ENCODE measurements around the gene TYW1B. TPM values are rescaled to one million over a fixed set of nuclear protein-coding genes. Genes with fewer than 3 reads are reported as not detected.
"Not testable (repeated sequence)": the region's sequence is repeated elsewhere in the genome, so short reads cannot be mapped to it uniquely, and the experiment has no call there.

The TYW1B gene
- total RNA-seq, 6 donors from 2014 or later = 2.4 to 22.0 (median 4.5) TPM

- H3K27ac ChIP-seq; DNase-seq; H3K4me3 ChIP-seq; ATAC-seq (ENCODE audit: low FRiP score in 2 of 2); H3K27me3 ChIP-seq; H3K4me1 ChIP-seq: not testable (repeated sequence)
- Histone ChIP-seq H3K9me3 (peaks cover 0 to 15% (median 10%) of the 10 kb centered on the region in 4 donors), H3K36me3 (peaks cover 0 to 68% (median 32%) of the 10 kb centered on the region in 4 donors)
- WGBS, 2 donors = 72 to 80% methylated on average over 3 of the region's 3 CpGs
Measured at GRCh38 chr7:72837291-72837690, 9.3 kb upstream of the TYW1B start.

GRCh38 chr7:72830567-72830966 lies 2.6 kb upstream of the TYW1B start:
- ATAC-seq (ENCODE audit: low FRiP score in 2 of 2); DNase-seq; H3K9me3 ChIP-seq; H3K27me3 ChIP-seq: not testable (repeated sequence)
- Histone ChIP-seq H3K27ac (peak overlapping the region; percentile 93 to 98 (median 94)), H3K36me3 (peaks cover 7 to 42% (median 29%) of the 10 kb centered on the region in 4 donors), H3K4me1 (peaks cover 16 to 30% (median 22%) of the 10 kb centered on the region in 4 donors), H3K4me3 (peak overlapping the region; percentile 70 to 78 (median 75))
- 33 to 35% methylated on average over 5 of the region's 5 CpGs for WGBS, 2 donors

GRCh38 chr7:72829687-72830354 lies 1.8 kb upstream of the TYW1B start:
- ATAC-seq (ENCODE audit: low FRiP score in 2 of 2) (peak; percentile 71 to 79), DNase-seq (peak in 1 of 2 donors; percentile 75)
- Histone ChIP-seq H3K27ac (peak overlapping the region; percentile 93 to 98 (median 94)), H3K4me1 (peaks cover 16 to 30% (median 22%) of the 10 kb centered on the region in 4 donors), H3K4me3 (peak overlapping the region; percentile 70 to 78 (median 75)), H3K36me3 (peaks cover 7 to 37% (median 26%) of the 10 kb centered on the region in 4 donors)
- peak in 4 of 6 experiments; percentile 13 to 38 (median 16) for TF ChIP-seq CTCF (IDR thresholded peaks at IDR 0.05)
- TF ChIP-seq POLR2AphosphoS5 (IDR thresholded peaks at IDR 0.05) = peak; percentile 71 to 89
- peak in 1 of 4 donors; percentile 41 for TF ChIP-seq EP300 (IDR thresholded peaks at IDR 0.05)
- peak in 3 of 4 donors; percentile 50 to 85 (median 53) for TF ChIP-seq POLR2A (IDR thresholded peaks at IDR 0.05)
- H3K27me3 ChIP-seq, H3K9me3 ChIP-seq: not testable (repeated sequence)
- 0 to 1% methylated on average over 7 to 19 of the region's 29 CpGs for WGBS, 2 donors

GRCh38 chr7:72829291-72829686 lies 1.3 kb upstream of the TYW1B start:
- Histone ChIP-seq H3K4me3 (peak overlapping the region; percentile 70 to 78 (median 75)), H3K36me3 (peaks cover 7 to 31% (median 21%) of the 10 kb centered on the region in 4 donors), H3K4me1 (peaks cover 16 to 30% (median 23%) of the 10 kb centered on the region in 4 donors), H3K27ac (peak overlapping the region; percentile 93 to 98 (median 94))
- peak; percentile 92 to 95 for ATAC-seq (ENCODE audit: low FRiP score in 2 of 2)
- not testable (repeated sequence) for H3K27me3 ChIP-seq, H3K9me3 ChIP-seq
- peak; percentile 94 to 97 for DNase-seq
- TF ChIP-seq CTCF (IDR thresholded peaks at IDR 0.05) (peak in 2 of 6 experiments; percentile 13 to 20), POLR2A (IDR thresholded peaks at IDR 0.05) (peak in 3 of 4 donors; percentile 87 to 97 (median 95)), POLR2AphosphoS5 (IDR thresholded peaks at IDR 0.05) (peak; percentile 95 to 96)
- WGBS, 2 donors = 0% methylated on average over 10 to 11 of the region's 36 CpGs

GRCh38 chr7:72823765-72824732 lies 4.0 kb downstream of the TYW1B start:
- H3K4me1 ChIP-seq = peaks cover 6 to 11% (median 9%) of the 10 kb centered on the region in 4 donors
- not testable (repeated sequence) for ATAC-seq (ENCODE audit: low FRiP score in 2 of 2); H3K27ac ChIP-seq; H3K36me3 ChIP-seq; DNase-seq; H3K9me3 ChIP-seq; H3K27me3 ChIP-seq; H3K4me3 ChIP-seq
- WGBS, 2 donors = 58 to 64% methylated on average over 10 of the region's 11 CpGs
- peak in 2 of 6 experiments; percentile 32 to 36 for TF ChIP-seq CTCF (IDR thresholded peaks at IDR 0.05)

GRCh38 chr7:72822497-72822896 lies 5.5 kb downstream of the TYW1B start:
- 90% methylated on average over 3 of the region's 3 CpGs for WGBS, 2 donors
- not testable (repeated sequence) for H3K27me3 ChIP-seq; H3K9me3 ChIP-seq; DNase-seq; H3K4me3 ChIP-seq; H3K27ac ChIP-seq; ATAC-seq (ENCODE audit: low FRiP score in 2 of 2); H3K36me3 ChIP-seq
- H3K4me1 ChIP-seq = peaks cover 6 to 11% (median 7%) of the 10 kb centered on the region in 4 donors

- not testable (repeated sequence) for H3K4me3 ChIP-seq; H3K4me1 ChIP-seq; DNase-seq; ATAC-seq (ENCODE audit: low FRiP score in 2 of 2); H3K27me3 ChIP-seq; H3K36me3 ChIP-seq; H3K9me3 ChIP-seq; H3K27ac ChIP-seq
- WGBS, 2 donors = 85 to 89% methylated on average over 10 of the region's 10 CpGs
Measured at GRCh38 chr7:72818663-72819361, 9.2 kb downstream of the TYW1B start.

GRCh38 chr7:72817661-72818060 lies 10.3 kb downstream of the TYW1B start:
- not testable (repeated sequence) for DNase-seq; H3K4me3 ChIP-seq; H3K27ac ChIP-seq; ATAC-seq (ENCODE audit: low FRiP score in 2 of 2); H3K9me3 ChIP-seq; H3K27me3 ChIP-seq; H3K4me1 ChIP-seq
- peaks cover 0 to 15% (median 3%) of the 10 kb centered on the region in 4 donors for H3K36me3 ChIP-seq
- 100% methylated on average over 1 of the region's 1 CpG for WGBS, 2 donors
